Neural progenitor cell (in vitro differentiated cells): Measurements from ENCODE around the gene NEO1.

Experiments used
- CTCF ChIP-seq: fragments of 200-600 bp; sonication (generic); IDR thresholded peaks from 2 replicates; pipeline ENCODE4 v1.5.1; 2017; ENCODE audit warnings: antibody characterized with exemption, mild to moderate bottlenecking
- EZH2 ChIP-seq: fragments of 200-600 bp; sonication (generic); IDR thresholded peaks from 2 replicates; pipeline ENCODE4 v1.6.1; 2017; ENCODE audit warnings: antibody characterized with exemption, mild to moderate bottlenecking, moderate library complexity

GRCh38 chr15:73183071-73183470 lies 130.8 kb downstream of the NEO1 start:
- TF ChIP-seq CTCF (no peak), EZH2 (no peak)
